Osteocyte (in vitro differentiated cells): ENCODE measurements around the gene GLT1D1. TPM values are rescaled to one million over a fixed set of nuclear protein-coding genes. Genes with fewer than 3 reads are reported as not detected.

Experiments
- DNase-seq: peaks from one replicate; pipeline ENCODE4 v3.0.0; 2021; ENCODE audit warnings: mixed read lengths; ENCODE audit not compliant: unreplicated experiment; ENCODE audit errors: extremely low spot score
- H3K27ac Mint-ChIP-seq: one replicate; pipeline ENCODE4 v1.8.0; 2021; ENCODE audit warnings: mild to moderate bottlenecking, mixed read lengths; ENCODE audit not compliant: unreplicated experiment
- H3K27me3 Mint-ChIP-seq: one replicate; pipeline ENCODE4 v1.8.0; 2021; ENCODE audit warnings: mixed read lengths; ENCODE audit not compliant: unreplicated experiment
- H3K36me3 Mint-ChIP-seq: one replicate; pipeline ENCODE4 v1.8.0; 2021; ENCODE audit warnings: mixed read lengths; ENCODE audit not compliant: unreplicated experiment
- H3K4me1 Mint-ChIP-seq: one replicate; pipeline ENCODE4 v1.8.0; 2021; ENCODE audit warnings: mixed read lengths; ENCODE audit not compliant: unreplicated experiment
- H3K4me3 Mint-ChIP-seq: one replicate; pipeline ENCODE4 v1.8.0; 2021; ENCODE audit warnings: mild to moderate bottlenecking, moderate library complexity, mixed read lengths; ENCODE audit not compliant: unreplicated experiment
- H3K9me3 Mint-ChIP-seq: one replicate; pipeline ENCODE4 v1.8.0; 2021; ENCODE audit warnings: mixed read lengths; ENCODE audit not compliant: unreplicated experiment
- CTCF ChIP-seq: fragments of 200-600 bp; sonication (generic); IDR thresholded peaks from 2 replicates; pipeline ENCODE4 v1.5.0; 2021; ENCODE audit warnings: antibody characterized with exemption, mild to moderate bottlenecking, moderate library complexity
- total RNA-seq: library from RNA; stranded (reverse); gene quantifications from 2 replicates; pipeline ENCODE4 v1.2.1, GENCODE V29; 2021

The GLT1D1 gene
- total RNA-seq, 1 donor from 2014 or later: 0.11 TPM

DNA sequence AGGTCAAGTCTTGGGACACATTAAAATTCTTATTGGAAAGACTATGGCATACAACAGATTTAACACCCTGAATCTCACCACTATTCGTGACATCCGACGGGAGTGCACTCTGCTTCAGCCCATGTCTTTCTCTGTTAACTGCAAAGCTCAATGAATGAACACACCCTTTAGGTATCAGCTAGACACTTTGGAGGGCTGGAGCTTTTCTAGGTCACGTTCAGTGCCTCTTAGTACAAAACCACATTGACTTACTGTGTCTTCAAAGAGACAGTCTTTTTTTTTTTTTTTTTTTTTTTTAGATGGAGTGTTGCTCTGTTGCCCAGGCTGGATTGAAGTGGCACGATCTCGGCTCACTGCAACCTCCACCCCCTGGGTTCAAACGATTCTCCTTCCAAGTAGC, 80.6 kb downstream of the GLT1D1 start:
- Mint-ChIP-seq H3K4me1 (no peaks in the 10 kb centered on the region), H3K27ac (no peak overlapping the region), H3K36me3 (no peaks in the 10 kb centered on the region), H3K27me3 (peaks cover 4% of the 10 kb centered on the region), H3K9me3 (peaks cover 6% of the 10 kb centered on the region), H3K4me3 (no peak overlapping the region)
- TF ChIP-seq CTCF: no peak
- no peak for DNase-seq

DNA sequence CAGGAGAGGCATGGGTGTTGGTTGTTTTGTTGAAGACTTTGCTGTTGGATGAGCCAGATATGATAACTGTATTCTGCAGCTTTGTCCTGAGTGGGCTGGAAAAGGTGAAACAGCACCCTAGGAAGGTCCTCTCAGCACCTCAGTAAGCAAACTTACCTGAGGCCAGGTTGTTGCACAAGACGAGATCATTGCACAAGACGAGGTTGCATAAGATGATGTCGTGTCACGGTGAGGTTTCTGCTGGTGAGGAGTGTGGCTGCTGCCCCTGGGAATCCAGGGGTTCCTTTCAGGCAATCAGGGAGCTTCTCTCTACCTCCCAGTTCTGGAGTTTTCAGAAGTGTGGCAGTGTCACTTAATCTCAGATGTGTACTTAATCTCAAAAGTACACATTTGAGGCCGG, 85.6 kb downstream of the GLT1D1 start:
- no peak for TF ChIP-seq CTCF
- peaks cover 15% of the 10 kb centered on the region for H3K9me3 Mint-ChIP-seq
- H3K27ac Mint-ChIP-seq: no peak overlapping the region
- peaks cover 6% of the 10 kb centered on the region for H3K27me3 Mint-ChIP-seq
- H3K36me3 Mint-ChIP-seq: no peaks in the 10 kb centered on the region
- no peak overlapping the region for H3K4me3 Mint-ChIP-seq
- no peak for DNase-seq
- no peaks in the 10 kb centered on the region for H3K4me1 Mint-ChIP-seq

- Mint-ChIP-seq H3K36me3 (no peaks in the 10 kb centered on the region), H3K27me3 (peaks cover 6% of the 10 kb centered on the region), H3K9me3 (peaks cover 15% of the 10 kb centered on the region), H3K27ac (no peak overlapping the region), H3K4me3 (no peak overlapping the region), H3K4me1 (no peaks in the 10 kb centered on the region)
- DNase-seq: no peak
- TF ChIP-seq CTCF: no peak
These were observed 87.0 kb downstream of the GLT1D1 start for GRCh38 chr12:128940090-128940888.

- no peak overlapping the region for H3K27ac Mint-ChIP-seq
- no peak overlapping the region for H3K4me3 Mint-ChIP-seq
- H3K36me3 Mint-ChIP-seq: no peaks in the 10 kb centered on the region
- DNase-seq: no peak
- peaks cover 6% of the 10 kb centered on the region for H3K27me3 Mint-ChIP-seq
- TF ChIP-seq CTCF: no peak
- H3K4me1 Mint-ChIP-seq: no peaks in the 10 kb centered on the region
- peaks cover 15% of the 10 kb centered on the region for H3K9me3 Mint-ChIP-seq
These were observed 87.7 kb downstream of the GLT1D1 start for GRCh38 chr12:128940974-128941373.

DNA sequence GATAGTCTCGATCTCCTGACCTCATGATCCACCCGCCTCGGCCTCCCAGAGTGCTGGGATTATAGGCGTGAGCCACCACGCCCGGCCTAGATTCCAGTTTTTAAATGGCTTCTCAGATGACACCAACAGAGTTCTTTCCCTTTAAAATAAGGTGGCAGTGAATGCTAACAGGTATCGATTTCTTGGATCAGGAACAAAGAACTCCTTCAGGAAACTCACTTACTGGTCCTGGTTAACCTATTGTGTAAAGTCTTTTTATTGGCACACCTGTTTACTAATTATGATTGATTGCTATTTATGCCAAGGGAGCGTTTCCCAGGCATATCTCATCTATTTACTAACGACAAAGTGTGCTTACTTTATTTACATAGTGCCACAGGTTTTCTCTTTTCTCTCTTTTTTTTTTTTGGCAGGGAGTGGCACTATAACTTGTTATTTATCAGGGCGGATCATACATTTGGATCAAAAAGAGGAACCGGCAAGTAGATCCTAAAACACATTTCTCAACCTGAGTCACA, 89.7 kb downstream of the GLT1D1 start:
- no peaks in the 10 kb centered on the region for H3K36me3 Mint-ChIP-seq
- DNase-seq: no peak
- H3K9me3 Mint-ChIP-seq: peaks cover 8% of the 10 kb centered on the region
- H3K4me3 Mint-ChIP-seq: no peak overlapping the region
- TF ChIP-seq CTCF: no peak
- H3K27me3 Mint-ChIP-seq: peaks cover 2% of the 10 kb centered on the region
- no peaks in the 10 kb centered on the region for H3K4me1 Mint-ChIP-seq
- H3K27ac Mint-ChIP-seq: no peak overlapping the region
